ENCODE measurements around the gene TMPRSS11D. TPM values are rescaled to one million over a fixed set of nuclear protein-coding genes. Genes with fewer than 3 reads are reported as not detected.

Gene TMPRSS11D
- total and polyA plus RNA-seq, 2 donors (not counting 3 experiments of a cell fraction or from before 2014, with no cell fraction given): 0.03 TPM; not detected in 1

DNA sequence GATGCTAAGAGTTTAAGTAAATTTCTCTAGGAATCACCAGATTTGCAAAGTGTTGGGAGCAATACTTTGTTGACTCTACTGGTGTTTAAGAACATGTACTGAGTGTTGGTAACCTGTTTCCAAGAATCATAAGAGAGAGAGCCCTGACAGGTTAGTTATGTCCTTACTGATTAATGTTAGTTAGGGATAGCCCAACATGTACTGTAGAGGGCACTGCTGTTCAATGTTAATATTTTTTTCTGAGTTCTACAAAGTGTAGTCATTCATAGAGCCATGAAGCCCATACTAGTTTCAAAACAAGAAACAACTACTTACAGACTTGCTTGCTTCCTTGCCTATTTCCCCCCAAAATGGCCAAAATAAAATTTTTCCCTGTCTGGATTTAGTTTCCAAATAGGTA lies 11.9 kb downstream of the TMPRSS11D start:
- no peaks in the 10 kb centered on the region for H3K79me2 ChIP-seq (ENCODE audit: control insufficient read depth, insufficient read depth, low read length)
- POLR2A ChIA-PET: no interaction called here
- no TSS peak for BruUV-seq (replicated peaks)
- dilution Hi-C loops (cut with MboI; ENCODE audit: extremely low pct_ligation_motif_present, low sequenced_read_pairs): no loop called here
- DNase-seq (ENCODE audit: low read depth, low spot score) (peak; percentile 74), FAIRE-seq (peak; percentile 92)
- H3K9me3 ChIP-seq (replicated peaks; ENCODE audit: control insufficient read depth, insufficient read depth, low read length): no peaks in the 10 kb centered on the region
- no peak overlapping the region for H3K4me2 ChIP-seq (ENCODE audit: insufficient read depth, low read length)
- H3K4me3 ChIP-seq (replicated peaks in 1 of 3; ENCODE audit: insufficient read depth in 1 of 3, low read depth in 1 of 3, low read length in 3 of 3): no peak overlapping the region
- no peak for TF ChIP-seq POLR2AphosphoS5 (IDR thresholded peaks at IDR 0.05; ENCODE audit: insufficient read depth, low read depth, low read length)
- TF ChIP-seq, protein P1, sequence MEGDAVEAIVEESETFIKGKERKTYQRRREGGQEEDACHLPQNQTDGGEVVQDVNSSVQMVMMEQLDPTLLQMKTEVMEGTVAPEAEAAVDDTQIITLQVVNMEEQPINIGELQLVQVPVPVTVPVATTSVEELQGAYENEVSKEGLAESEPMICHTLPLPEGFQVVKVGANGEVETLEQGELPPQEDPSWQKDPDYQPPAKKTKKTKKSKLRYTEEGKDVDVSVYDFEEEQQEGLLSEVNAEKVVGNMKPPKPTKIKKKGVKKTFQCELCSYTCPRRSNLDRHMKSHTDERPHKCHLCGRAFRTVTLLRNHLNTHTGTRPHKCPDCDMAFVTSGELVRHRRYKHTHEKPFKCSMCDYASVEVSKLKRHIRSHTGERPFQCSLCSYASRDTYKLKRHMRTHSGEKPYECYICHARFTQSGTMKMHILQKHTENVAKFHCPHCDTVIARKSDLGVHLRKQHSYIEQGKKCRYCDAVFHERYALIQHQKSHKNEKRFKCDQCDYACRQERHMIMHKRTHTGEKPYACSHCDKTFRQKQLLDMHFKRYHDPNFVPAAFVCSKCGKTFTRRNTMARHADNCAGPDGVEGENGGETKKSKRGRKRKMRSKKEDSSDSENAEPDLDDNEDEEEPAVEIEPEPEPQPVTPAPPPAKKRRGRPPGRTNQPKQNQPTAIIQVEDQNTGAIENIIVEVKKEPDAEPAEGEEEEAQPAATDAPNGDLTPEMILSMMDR (IDR thresholded peaks at IDR 0.05; ENCODE audit: extremely low read depth in 1 of 2, insufficient read depth in 1 of 2, low read depth in 1 of 2, low read length in 2 of 2): peak; percentile 28 to 41
- H3K36me3 ChIP-seq (ENCODE audit: control insufficient read depth in 2 of 2, extremely low read depth in 1 of 2, insufficient read depth in 2 of 2, low read length in 2 of 2): no peaks in the 10 kb centered on the region
- intact Hi-C loops (cut with micrococcal nuclease): loop anchor here (1.0 to 5.0 kb wide), 3 partner anchors 38 to 303 kb away; no protein-coding TSS in a partner anchor
- H3K9me1 ChIP-seq (replicated peaks; ENCODE audit: control insufficient read depth, extremely low read depth, insufficient read depth, low read length): no peaks in the 10 kb centered on the region
- no peaks in the 10 kb centered on the region for H3K4me1 ChIP-seq (ENCODE audit: control insufficient read depth, extremely low read depth, insufficient read depth, low read length)
- H3K27ac ChIP-seq (ENCODE audit: insufficient read depth, low read depth, low read length): no peak overlapping the region
- no peak overlapping the region for H3K9ac ChIP-seq (replicated peaks; ENCODE audit: extremely low read depth, insufficient read depth, low read length)
- CTCF ChIA-PET: interaction anchor here (1.1 to 3.3 kb wide), 3 partner anchors 33 to 40 kb away, joined by 3 to 52 read pairs (median 8); no protein-coding TSS in a partner anchor
- H3K27me3 ChIP-seq (ENCODE audit: control insufficient read depth in 2 of 2, insufficient read depth in 2 of 2, low read length in 2 of 2): no peaks in the 10 kb centered on the region
- no peaks in the 10 kb centered on the region for H4K20me1 ChIP-seq (replicated peaks; ENCODE audit: control insufficient read depth, extremely low read depth, insufficient read depth, low read length)
- no peak overlapping the region for H2AFZ ChIP-seq (ENCODE audit: low read depth, low read length)

DNA sequence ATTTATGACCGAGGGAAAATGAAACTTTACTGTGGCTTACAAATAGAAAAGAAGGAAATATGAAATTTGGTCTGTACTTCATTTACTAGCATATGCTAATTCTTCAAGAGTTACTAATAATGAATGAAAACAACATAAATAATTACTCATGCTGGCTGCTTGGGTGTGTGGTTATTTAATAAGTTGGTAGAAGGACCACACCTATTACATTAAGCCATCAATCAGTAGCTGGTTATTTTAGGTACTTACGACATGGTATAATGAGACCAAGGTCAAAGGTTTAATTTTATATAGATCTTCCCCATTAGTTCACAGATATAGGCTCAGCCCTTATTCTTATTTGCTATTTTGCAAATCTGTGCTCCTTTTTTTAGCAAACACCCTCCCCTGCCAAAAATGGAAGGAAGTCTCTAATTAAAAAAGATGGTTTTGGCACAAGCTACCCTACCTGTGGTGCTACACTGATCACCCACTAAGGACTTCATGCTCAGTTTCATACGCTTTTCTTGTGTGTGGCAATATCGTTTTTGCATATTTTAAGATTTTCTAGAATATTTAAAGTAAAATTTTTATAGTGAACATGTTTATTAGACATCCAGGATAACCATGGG lies 14.1 kb downstream of the TMPRSS11D start:
- ChIA-PET CTCF (interaction anchor here (0.9 to 3.3 kb wide), 4 partner anchors 16 to 305 kb away, joined by 3 to 52 read pairs (median 12); no protein-coding TSS in a partner anchor), POLR2A (no interaction called here)
- no peaks in the 10 kb centered on the region for H3K9me1 ChIP-seq (replicated peaks; ENCODE audit: control insufficient read depth, extremely low read depth, insufficient read depth, low read length)
- no peaks in the 10 kb centered on the region for H3K79me2 ChIP-seq (ENCODE audit: control insufficient read depth, insufficient read depth, low read length)
- H2AFZ ChIP-seq (ENCODE audit: low read depth, low read length): no peak overlapping the region
- dilution Hi-C loops (cut with MboI; ENCODE audit: extremely low pct_ligation_motif_present, low sequenced_read_pairs): no loop called here
- no peaks in the 10 kb centered on the region for H3K36me3 ChIP-seq (ENCODE audit: control insufficient read depth in 2 of 2, extremely low read depth in 1 of 2, insufficient read depth in 2 of 2, low read length in 2 of 2)
- no peak for FAIRE-seq
- H3K9ac ChIP-seq (replicated peaks; ENCODE audit: extremely low read depth, insufficient read depth, low read length): no peak overlapping the region
- H3K27me3 ChIP-seq (ENCODE audit: control insufficient read depth in 2 of 2, insufficient read depth in 2 of 2, low read length in 2 of 2): no peaks in the 10 kb centered on the region
- no peak overlapping the region for H3K4me3 ChIP-seq (replicated peaks in 1 of 3; ENCODE audit: insufficient read depth in 1 of 3, low read depth in 1 of 3, low read length in 3 of 3)
- no peaks in the 10 kb centered on the region for H3K4me1 ChIP-seq (ENCODE audit: control insufficient read depth, extremely low read depth, insufficient read depth, low read length)
- no peaks in the 10 kb centered on the region for H4K20me1 ChIP-seq (replicated peaks; ENCODE audit: control insufficient read depth, extremely low read depth, insufficient read depth, low read length)
- no peak overlapping the region for H3K4me2 ChIP-seq (ENCODE audit: insufficient read depth, low read length)
- intact Hi-C loops (cut with micrococcal nuclease): loop anchor here (5.0 kb wide), 1 partner anchor 118 kb away; no protein-coding TSS in a partner anchor
- no peak for TF ChIP-seq GATA2 (IDR thresholded peaks at IDR 0.05; ENCODE audit: insufficient read depth, insufficient read length, low read depth, low read length)
- TF ChIP-seq, protein P1 (IDR thresholded peaks at IDR 0.05; ENCODE audit: extremely low read depth in 1 of 2, insufficient read depth in 1 of 2, low read depth in 1 of 2, low read length in 2 of 2): no peak
- no peak for TF ChIP-seq POLR2AphosphoS5 (IDR thresholded peaks at IDR 0.05; ENCODE audit: insufficient read depth, low read depth, low read length)
- no peak for TF ChIP-seq FOS (IDR thresholded peaks at IDR 0.05; ENCODE audit: borderline replicate concordance, insufficient read depth, low read length)
- TF ChIP-seq EZH2 (IDR thresholded peaks at IDR 0.05; ENCODE audit: borderline replicate concordance, low read depth, low read length, severe bottlenecking): no peak
- TF ChIP-seq, protein P2, sequence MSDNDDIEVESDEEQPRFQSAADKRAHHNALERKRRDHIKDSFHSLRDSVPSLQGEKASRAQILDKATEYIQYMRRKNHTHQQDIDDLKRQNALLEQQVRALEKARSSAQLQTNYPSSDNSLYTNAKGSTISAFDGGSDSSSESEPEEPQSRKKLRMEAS (IDR thresholded peaks at IDR 0.05; ENCODE audit: insufficient read depth, insufficient read length): no peak
- TF ChIP-seq MYC (IDR thresholded peaks at IDR 0.05; ENCODE audit: low read depth, low read length): no peak
- no peak for TF ChIP-seq JUN (IDR thresholded peaks at IDR 0.05; ENCODE audit: borderline replicate concordance, insufficient read depth, insufficient read length, low read depth)
- TF ChIP-seq POLR2A (IDR thresholded peaks at IDR 0.05; ENCODE audit: low read depth, low read length): no peak
- H3K27ac ChIP-seq (ENCODE audit: insufficient read depth, low read depth, low read length): no peak overlapping the region
- no peaks in the 10 kb centered on the region for H3K9me3 ChIP-seq (replicated peaks; ENCODE audit: control insufficient read depth, insufficient read depth, low read length)
- no TSS peak for BruUV-seq (replicated peaks)
- no peak for DNase-seq (ENCODE audit: low read depth, low spot score)

All from endothelial cell of umbilical vein (primary cell).